GM19324 (cell line): ENCODE data around the gene CEACAM18.
"Not testable (repeated sequence)": the region's sequence is repeated elsewhere in the genome, so short reads cannot be mapped to it uniquely, and the experiment has no call there.

Source experiments
- ATAC-seq: cut with Tn5 transposase; IDR thresholded peaks from one replicate; pipeline ENCODE4 v1.9.1; 2021; ENCODE audit warnings: mild to moderate bottlenecking, moderate library complexity; ENCODE audit not compliant: unreplicated experiment, low FRiP score

CEACAM18 gene

DNA sequence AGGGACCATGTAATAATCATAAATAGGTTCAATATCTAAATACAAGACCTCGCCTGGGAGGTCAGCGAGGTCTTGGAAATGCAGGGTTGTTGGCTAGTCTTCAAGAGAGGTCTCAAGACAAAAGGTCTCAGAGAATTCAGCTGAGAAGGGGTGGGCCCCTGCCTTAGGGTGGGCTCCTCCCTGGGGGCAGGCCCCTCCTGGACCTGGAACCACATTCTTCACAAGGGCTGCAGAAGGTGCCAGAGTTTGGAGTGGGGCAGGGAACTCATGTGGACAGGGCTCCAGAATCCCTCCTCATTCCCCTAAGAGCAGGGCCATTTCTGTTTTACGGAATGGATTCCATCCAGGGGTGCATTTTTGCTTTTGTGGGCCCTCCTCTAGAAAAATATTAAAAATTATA is 10.2 kb downstream of the CEACAM18 start:
- ATAC-seq, result no peak

DNA sequence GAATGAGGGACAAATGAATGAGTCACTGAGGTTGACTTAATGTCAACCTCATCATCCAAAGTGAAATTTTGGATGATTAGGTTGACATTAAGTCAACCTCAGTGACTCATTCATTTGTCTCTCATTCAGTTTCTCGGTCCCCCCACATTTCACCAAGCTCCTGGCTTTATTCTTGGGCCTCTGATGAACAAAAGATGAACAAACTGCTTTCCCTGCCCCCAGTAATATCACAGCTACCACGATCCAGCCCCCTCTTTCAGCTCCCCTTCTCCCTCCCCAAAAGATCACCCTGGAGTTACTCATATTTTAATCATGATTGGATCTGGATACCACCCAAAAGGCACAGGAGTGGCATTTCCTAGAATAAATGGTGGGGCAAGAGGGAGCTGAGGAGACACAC is 10.8 kb downstream of the CEACAM18 start:
- ATAC-seq, result no peak

DNA sequence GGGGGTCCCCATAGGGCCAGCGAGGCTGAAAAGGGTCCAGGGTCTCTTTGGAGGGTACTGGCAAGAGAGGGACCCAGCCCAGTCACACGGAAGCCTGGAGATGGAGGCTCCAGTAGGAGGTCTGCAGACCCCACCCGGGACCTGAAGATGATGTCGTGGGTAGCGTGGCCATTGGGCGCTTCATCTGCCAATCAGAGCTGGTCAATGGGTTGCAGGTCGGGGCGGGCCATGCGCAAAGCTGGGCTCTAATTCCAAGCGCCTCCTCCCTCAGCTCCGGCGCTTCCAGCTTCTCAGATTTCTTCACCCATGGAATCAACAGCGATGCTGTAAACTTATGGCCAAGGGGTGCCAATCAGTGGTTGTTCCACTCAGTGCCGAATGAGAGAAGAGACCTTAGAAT is 12.3 kb downstream of the CEACAM18 start:
- no peak for ATAC-seq

GRCh38 chr19:51491586-51491985 is 13.2 kb downstream of the CEACAM18 start:
- ATAC-seq, result no peak

- no peak for ATAC-seq
These were observed 15.4 kb downstream of the CEACAM18 start for GRCh38 chr19:51493776-51494175.

DNA sequence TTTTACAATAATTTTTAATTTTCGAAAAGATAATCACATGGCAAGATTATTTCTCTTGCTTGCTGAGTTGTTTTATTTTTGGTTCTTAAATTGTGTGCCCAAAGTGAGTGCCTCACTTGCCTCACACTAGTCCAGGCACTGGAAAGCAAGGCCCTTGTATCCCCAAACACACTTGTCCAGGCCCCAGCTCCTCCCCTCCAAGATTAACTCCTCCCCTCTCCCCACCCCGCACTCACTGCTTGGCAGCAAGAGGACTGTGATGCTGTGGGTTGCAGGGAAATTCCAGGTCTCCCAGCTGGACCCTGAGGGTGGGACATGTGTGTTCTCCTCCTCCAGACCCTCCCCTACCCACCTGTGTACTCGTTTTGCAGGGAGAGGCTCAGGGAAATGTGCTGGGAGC is 19.3 kb downstream of the CEACAM18 start:
- no peak for ATAC-seq

- not testable (repeated sequence) for ATAC-seq
These were observed 22.6 kb downstream of the CEACAM18 start for GRCh38 chr19:51500931-51501330.

DNA sequence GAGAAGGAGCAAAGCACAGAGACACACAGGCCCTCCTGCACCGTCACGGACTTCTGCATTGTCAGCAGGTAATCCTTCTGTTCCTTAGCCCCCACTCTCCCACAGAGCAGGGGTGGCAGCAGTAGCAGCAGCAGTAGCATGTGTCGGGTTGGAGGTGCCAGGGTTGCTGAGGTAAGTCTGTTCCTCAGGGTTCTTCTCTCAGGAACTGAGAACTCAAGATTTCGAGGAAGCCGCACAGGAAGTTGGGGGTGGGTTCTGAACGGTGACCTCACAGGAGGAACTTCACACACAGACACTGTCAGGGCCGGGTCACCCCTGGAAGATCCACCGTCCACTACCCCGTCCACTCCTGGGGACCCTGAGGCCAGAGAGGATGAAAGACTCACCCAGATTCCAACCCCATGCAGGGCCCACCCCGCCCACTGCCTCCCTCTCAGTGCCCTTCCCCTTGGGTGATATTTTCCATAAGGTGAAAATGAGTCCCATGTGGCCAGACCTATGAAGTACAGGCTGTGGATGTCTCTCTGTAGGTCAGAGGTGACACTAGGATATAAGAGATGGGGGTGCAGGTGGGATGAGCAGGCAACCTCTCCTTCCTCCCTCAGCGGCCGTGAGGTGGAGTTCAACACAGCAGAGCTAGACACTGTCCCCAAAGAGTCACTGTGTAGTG is 23.4 kb downstream of the CEACAM18 start, which contains the start of gene SIGLEC12:
SIGLEC12 (minus strand) TSS at position 207 of the 670 bp plus-strand sequence; CDS start at position 140, 67 bp downstream.
- no peak for ATAC-seq

DNA sequence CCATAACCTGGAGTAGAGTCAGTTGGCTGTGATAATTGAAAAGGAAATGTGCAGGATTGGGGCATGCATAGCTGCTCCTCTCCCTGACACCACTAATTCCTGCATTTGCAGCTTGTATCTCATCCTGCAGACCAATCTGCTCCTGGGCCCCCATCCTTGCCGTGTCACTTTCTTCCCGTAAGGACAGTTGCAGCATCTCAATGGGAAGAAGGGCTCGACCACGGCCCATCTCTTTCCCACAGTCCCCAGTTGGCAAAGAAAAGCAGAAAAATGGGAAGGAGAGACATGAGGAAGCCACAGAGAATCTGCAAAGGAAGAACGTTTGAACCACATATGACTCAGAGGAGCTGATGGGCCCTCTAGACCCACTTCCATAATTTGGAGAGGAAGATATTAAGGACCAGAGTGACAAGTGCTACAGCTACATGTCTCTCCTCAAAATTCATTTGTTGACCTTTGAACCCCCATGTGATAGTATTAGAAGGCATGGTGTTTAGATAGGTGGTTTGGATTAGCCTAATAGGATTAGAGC is 25.0 kb downstream of the CEACAM18 start:
- ATAC-seq, result no peak

- no peak for ATAC-seq
These were observed 25.6 kb downstream of the CEACAM18 start for GRCh38 chr19:51503896-51504295.

DNA sequence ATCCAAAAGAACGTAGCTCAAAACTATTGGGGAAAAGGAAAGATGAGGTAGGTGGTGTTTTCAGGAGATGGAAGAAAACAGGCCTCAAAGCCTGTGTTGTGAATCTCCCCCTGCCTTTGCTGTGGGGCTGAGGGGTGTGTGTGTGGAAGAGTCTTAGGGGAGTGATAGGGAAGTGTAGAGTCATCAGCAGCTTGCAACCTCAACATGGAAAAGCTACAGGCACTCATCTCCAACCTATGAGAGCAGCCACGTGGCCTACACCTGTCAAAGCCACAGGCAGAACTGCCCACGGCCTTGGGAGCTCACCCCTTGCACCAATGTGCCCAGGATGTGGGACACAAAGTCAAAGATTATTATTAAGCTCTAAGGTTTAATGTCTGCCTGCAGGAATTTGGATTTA is 27.6 kb downstream of the CEACAM18 start:
- ATAC-seq, result no peak

GRCh38 chr19:51507192-51507591 is 28.9 kb downstream of the CEACAM18 start:
- ATAC-seq, result no peak

- no peak for ATAC-seq
These were observed 29.3 kb downstream of the CEACAM18 start for GRCh38 chr19:51507640-51508058.

GRCh38 chr19:51508059-51508733 is 29.9 kb downstream of the CEACAM18 start:
- no peak for ATAC-seq

- ATAC-seq, result no peak
These were observed 31.7 kb downstream of the CEACAM18 start for GRCh38 chr19:51509823-51510660.

GRCh38 chr19:51511353-51511752 is 33.0 kb downstream of the CEACAM18 start:
- ATAC-seq, result no peak

- no peak for ATAC-seq
These were observed 35.6 kb downstream of the CEACAM18 start for GRCh38 chr19:51513968-51514367.

DNA sequence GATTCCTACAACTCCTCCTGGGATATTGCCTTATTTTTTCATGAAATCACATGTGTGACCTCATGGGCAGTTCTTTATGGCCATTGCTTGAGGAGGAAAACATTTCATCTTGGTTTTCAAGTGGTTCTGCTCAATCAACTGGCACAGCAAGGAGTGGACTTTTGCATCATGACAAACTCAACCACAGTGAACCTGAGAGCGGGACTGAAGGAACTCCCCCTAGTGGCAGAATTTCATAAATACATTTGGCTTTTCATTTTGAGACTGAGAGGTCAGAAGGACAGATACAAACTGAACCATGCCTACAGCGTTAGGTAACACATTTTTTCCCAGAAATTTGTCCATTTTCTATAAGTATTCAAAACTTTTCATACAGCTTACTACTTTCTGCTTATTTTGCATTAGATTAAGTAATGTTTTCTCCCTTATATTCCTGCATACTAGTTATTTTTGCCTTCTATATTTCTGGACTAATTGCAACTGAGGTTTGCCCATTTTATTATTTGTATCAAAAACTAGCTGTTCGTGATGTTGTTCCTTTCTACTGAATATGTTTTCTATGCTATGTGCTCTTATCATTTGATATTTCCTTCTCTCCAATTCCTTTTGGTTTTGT is 36.6 kb downstream of the CEACAM18 start:
- ATAC-seq, result no peak

DNA sequence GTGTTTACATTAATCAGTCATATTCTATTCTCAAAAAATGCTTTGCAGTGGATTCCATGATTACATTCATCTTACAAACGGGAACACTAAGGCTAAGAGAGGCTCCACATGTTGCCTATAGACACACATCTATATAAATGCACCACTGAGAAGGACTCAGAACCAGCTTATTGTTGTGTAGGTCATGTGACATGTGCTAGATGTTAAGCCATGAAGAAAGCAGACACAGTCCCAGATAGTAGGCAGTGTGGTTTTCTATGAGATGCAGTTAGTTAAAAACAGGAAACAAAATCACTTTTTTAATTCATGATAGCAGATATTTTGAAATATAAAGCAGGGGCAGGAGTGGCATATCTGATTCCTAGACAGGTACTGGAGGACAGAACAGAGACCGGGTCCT is 42.4 kb downstream of the CEACAM18 start:
- ATAC-seq, result no peak

- ATAC-seq, result no peak
These were observed 43.0 kb downstream of the CEACAM18 start for GRCh38 chr19:51521357-51521756.

GRCh38 chr19:51521781-51522180 is 43.4 kb downstream of the CEACAM18 start:
- ATAC-seq, result no peak
